Activated CD4-positive, alpha-beta T cell treated with anti-CD3 and anti-CD28 coated beads, Interleukin-2, amount 50 U/mL, for 16 hours (primary cell): ENCODE measurements around the gene IAH1.
A peak's percentile ranks its signal among the peaks of the same experiment; 100 is the strongest.

Source experiments
- DNase-seq: peaks from one replicate; pipeline ENCODE4 v3.0.0-alpha.2; 2020

IAH1 gene, protein sequence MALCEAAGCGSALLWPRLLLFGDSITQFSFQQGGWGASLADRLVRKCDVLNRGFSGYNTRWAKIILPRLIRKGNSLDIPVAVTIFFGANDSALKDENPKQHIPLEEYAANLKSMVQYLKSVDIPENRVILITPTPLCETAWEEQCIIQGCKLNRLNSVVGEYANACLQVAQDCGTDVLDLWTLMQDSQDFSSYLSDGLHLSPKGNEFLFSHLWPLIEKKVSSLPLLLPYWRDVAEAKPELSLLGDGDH

GRCh38 chr2:9474361-9475057, at the start of gene IAH1:
IAH1 (plus strand) TSS chr2:9474551; CDS start chr2:9474567, 16 bp downstream.
- peak; percentile 60 for DNase-seq

DNA sequence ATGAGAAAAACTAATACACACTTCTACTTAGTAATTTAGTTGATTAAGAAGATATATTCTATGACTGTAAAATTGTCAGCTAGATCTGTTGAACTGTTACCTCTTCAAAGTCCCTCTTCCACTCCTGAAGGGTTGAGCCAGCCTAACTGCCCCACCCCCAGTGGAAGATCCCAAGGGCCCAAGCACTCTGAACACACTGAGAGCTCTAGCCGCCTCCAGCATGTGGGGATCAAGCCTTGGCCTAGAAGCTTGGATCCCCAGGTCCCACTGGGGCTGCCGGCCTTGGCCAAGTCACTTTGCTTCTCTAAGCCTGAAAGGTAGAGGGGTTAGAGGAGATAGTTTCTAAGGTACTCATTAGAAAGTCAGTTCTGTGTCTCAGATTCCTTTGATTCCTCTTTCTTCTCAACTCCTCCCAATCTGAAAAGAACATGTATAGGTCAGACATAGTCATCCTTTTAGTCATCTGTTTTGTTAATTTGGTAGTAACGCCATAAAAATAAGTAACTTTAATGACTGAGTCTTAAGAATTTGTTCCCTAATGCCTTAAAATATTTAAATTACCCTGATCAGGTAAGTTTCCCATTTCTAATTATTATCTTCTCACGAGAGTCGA, 45.3 kb upstream of the IAH1 start:
- DNase-seq = no peak

DNA sequence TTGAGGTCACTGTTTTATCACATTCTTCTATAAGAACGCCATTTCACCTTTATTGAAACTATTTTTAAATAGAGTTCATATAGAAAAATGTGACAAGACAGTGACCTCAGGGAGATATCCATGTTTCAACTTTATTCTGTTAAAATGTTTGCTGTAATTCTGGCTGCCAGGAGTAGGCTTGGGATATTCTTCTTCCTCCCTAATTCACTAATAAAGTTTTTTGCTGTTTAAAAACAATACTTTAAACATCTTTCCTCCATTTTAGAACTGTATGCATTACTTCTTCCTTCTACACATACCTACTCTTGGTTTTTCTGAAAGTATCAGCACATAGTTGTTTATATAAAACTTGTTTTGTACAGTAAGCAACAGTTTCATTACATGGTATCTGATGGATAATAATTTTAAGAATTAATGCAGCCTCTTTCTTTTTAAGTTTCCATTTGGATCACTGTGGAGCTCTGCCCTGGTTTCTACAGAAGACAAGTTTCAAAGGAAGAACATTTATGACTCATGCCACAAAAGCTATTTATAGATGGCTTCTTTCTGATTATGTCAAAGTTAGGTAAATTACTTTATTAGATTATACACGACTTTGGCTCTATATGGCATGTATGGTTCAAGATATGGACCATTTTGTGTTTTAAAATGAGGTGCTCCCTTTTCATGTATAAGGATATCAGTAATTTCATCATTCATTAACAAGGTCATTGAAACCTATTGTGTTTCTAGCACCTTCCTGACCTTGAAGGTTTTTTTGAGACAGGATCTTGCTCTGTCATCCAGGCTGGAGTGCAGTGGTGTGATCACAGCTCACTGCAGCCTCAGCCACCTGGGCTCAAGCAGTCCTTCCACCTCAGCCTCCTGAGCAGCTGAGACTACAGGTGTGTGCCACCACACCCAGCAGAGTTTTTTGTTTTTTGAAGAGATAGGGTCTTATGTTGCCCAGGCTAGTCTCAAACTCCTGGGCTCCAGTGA, 43.7 kb upstream of the IAH1 start:
- peak; percentile 29 for DNase-seq

DNA sequence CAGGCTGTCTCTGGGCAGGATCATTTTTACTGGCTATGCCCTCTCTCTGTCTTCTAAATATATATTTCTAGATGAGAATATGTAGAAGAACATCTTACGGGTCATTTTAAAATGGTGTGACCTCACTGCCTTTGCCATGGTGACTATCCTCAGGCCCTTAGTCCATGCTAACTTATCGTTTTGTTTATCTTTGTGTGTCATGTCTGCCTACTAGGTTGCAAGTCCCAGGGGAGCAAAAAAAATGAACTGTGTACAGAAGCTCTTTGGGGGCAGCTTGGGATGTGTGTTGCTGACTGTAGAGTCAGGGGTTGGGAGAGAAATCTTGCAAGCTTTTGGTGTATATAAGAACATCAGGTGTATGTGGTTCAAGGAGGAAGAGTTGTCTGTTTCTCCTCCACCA, 39.9 kb upstream of the IAH1 start:
- DNase-seq = no peak

GRCh38 chr2:9439536-9439935, 34.8 kb upstream of the IAH1 start:
- no peak for DNase-seq

GRCh38 chr2:9440058-9440727, 34.2 kb upstream of the IAH1 start:
- DNase-seq = no peak

- no peak for DNase-seq
Measured at GRCh38 chr2:9441556-9441955, 32.8 kb upstream of the IAH1 start.

DNA sequence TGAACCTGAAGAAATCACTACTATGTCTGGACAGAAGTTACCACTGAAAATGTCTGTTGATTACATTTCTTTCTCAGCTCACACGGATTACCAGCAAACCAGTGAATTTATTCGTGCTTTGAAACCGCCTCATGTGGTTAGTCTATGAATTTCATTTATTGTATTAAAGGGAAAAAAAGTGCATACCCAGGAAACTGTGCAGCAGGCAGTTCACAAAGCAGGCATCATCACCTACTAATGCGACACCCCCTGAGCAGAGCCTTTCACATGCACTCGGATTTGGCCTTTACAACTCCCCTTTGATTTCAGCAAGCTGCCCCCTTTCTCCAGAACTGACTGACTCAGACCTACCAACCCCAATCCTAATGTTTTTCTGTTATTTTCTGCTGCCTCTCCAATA, 30.8 kb upstream of the IAH1 start:
- DNase-seq = no peak

DNA sequence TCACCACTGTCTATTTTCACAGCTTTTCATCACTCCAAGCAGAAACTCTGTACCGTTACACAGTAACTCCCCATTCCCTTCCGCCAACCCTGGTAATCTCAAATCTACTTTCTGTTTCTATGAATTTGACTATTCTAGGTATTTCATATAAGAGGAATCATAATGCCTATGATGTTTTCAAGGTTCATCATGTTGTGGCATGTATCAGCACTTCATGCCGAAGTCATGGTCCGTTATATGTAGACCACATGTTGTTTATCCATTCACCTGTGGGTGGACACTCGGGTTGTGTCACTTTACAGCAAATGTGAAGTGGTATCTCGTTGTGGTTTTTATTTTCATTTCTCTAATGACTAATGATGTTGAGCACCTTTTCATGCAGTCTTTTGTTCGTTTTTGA, 29.3 kb upstream of the IAH1 start:
- peak; percentile 23 for DNase-seq

- no peak for DNase-seq
Measured at GRCh38 chr2:9451231-9451630, 23.1 kb upstream of the IAH1 start.

DNA sequence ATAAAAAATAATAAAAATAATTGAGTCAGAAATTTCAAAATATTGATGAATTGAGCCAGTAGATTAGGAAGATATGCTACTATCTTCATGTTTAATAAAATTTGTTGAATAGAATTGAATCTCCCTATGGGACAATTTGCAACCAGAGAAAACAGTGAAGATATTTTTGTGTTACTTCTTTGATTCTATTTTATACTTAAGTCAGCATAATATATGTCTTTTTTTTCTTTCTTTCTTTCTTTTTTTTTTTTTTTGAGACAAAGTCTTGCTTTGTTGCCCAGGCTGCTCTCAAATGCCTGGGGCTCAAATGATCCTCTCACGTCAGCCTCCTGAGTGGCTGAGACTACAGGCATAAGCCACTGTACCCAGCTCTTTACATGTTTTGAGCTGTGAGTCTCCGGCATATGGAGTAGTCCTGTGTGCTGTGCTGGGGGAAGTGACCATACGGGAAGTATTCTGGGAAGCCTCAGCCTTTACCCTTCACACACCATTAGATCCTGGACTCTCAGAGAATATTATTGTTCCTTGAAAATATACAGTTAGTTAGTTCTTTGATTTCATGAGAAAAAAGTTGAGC, 13.8 kb upstream of the IAH1 start:
- DNase-seq = no peak

- no peak for DNase-seq
Measured at GRCh38 chr2:9461079-9461478, 13.3 kb upstream of the IAH1 start.

DNA sequence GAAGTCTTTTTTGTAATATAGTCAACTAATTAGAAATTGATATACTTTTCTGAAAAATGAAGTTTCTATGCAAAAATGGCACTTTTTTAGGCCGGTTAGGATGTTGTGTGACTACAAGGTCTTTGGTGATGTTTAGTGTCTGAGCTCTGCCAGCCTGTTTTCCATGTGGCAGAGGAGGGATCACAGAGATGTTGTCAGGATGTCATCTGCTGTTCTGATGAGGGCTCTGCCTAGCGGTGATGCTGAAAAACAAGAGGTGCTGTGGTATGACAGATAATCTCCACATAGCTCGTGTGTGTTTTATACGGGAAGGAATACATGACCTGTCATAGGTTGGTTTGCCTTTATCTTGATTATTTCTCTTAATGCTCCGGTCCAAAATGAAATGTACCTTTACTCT, 12.0 kb upstream of the IAH1 start:
- no peak for DNase-seq

GRCh38 chr2:9462886-9463697, 11.3 kb upstream of the IAH1 start:
- no peak for DNase-seq

- DNase-seq = peak; percentile 66
Measured at GRCh38 chr2:9463698-9464034, 10.7 kb upstream of the IAH1 start.

DNA sequence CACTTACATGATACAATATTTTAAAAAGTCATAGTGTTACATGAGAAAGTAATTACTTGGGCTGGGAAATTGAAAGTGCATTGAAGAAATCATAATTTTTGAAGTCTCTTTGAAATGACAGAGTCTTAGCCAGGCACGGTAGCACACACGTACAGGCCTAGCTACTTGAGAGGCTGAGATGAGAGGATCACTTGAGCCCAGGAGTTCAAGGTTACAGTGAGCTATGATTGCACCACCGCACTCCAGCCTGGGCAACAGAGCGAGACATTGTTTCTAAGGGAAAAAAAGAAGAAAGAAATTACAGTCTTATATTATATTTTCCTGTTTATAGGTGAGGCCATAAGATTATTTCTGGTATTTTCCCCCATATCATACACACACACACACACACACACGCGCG, 9.2 kb upstream of the IAH1 start:
- no peak for DNase-seq

- no peak for DNase-seq
Measured at GRCh38 chr2:9466147-9466683, 8.1 kb upstream of the IAH1 start.

- no peak for DNase-seq
Measured at GRCh38 chr2:9467687-9468086, 6.7 kb upstream of the IAH1 start.

DNA sequence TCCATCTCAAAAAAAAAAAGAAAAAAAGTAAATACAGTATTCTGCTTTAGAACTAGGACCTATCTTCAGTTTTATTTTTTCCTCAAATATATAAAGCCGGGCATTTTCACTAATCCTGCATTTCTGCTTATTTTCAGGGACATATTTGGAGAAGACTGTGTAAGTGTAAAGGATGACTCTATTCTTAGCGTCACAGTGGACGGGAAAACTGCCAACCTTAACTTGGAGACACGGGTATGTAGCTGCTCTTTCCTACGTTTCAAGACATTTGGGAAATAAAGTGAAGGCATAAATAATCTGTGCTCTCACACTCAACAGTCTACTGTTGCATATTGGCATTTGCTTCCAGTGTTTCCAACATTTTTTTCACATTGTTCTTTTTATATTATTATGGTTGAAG, 3.1 kb upstream of the IAH1 start:
- no peak for DNase-seq

- no peak for DNase-seq
Measured at GRCh38 chr2:9472511-9472910, 1.8 kb upstream of the IAH1 start.

DNA sequence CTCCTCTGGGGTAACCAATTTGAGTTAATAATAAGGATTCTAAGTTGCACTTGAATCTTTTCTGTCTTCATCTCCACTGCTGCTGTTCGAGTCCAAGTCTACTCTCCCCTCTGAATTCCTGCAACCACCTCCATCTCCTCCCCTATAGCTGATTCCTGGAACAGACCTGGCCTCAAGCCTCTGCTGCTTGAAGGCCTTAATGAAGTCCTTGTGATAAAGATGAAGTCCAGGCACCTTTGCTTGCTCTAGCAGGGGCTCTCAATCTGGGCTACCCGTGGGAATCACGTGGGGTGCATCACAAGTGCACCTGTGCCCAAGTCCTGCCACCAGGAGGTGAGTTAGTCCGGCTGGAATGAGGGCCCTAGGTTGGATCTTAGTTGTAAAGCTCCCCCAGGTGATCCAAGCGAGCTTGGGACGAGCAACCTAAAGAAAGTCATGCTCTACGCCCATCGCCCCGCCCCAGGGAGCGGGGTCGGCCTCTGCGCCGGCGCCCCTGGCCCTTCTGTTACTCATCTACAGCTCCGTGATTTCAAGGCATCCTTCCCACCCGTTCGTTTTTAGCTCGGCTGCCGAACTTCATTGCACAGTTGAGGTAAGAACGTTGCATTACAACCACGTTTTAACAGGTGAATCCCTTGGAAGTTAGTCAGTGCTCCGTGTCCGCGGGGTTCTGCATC, 905 bp upstream of the IAH1 start:
- DNase-seq = peak; percentile 5
